ENCODE results near the gene RASSF5.

DNA sequence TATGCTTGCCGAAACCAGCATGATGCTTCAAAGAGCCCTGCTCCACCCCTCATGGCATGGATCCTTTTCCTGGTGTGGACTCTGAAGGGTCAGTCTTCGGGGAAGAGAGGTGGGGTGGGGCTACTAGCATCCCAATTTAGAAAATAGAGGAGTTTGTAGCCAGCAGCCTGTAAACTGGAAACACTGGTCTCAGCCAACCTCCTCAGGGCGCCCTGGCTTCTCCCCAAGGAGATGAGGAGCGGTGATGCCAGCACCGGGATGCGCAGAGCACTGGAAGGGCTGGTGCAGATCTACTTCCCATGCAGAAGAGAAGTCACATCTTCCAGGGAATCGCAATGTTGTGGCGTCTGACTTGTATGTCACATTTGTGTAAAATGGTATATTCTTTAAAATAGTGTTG, 43.4 kb upstream of the RASSF5 start:
- TF ChIP-seq GATA2 (IDR thresholded peaks at IDR 0.05; ENCODE audit: low read depth, low read length) = no peak
- TF ChIP-seq GATA3 (IDR thresholded peaks at IDR 0.05; ENCODE audit: low read depth, low read length) = no peak

All from SH-SY5Y (cell line).